ENCODE data around the gene TMEM198.

DNA sequence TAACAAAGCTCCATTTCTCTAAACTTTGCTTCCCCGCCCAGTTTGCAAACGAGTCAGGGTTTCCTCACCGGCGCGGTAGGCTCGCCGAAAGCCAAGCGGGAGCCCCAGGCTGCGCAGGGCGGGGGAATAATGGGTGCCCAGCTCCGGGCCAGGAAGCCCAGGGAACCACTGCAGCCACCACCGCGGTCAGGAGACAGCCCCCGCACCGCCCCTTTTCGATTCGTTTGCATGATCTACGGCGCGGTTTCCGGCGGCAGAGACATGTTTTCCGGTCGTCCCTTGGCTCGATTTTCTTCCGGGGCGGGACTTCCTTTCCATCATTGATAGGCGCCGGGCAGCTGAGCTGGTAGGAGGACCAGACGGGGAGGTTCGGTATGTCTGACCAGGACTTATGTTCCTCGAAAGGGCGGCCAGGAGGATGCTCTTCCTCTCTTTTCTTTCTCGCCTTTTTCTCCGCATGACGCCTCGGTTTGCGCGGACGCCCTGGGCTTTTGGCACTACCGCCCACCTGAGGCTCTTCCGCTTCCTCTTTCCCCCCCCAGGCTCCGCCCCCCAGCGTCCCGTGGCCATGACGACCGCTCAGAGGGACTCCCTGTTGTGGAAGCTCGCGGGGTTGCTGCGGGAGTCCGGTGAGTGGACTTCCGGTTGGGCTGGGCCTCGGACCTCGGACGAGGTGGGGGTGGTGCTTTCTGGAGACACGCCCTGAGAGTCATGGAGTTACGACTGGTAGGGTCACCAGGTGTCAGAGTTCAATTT, 53.9 kb downstream of the TMEM198 start, which contains the start of gene STK11IP:
- TF ChIP-seq, protein P1, sequence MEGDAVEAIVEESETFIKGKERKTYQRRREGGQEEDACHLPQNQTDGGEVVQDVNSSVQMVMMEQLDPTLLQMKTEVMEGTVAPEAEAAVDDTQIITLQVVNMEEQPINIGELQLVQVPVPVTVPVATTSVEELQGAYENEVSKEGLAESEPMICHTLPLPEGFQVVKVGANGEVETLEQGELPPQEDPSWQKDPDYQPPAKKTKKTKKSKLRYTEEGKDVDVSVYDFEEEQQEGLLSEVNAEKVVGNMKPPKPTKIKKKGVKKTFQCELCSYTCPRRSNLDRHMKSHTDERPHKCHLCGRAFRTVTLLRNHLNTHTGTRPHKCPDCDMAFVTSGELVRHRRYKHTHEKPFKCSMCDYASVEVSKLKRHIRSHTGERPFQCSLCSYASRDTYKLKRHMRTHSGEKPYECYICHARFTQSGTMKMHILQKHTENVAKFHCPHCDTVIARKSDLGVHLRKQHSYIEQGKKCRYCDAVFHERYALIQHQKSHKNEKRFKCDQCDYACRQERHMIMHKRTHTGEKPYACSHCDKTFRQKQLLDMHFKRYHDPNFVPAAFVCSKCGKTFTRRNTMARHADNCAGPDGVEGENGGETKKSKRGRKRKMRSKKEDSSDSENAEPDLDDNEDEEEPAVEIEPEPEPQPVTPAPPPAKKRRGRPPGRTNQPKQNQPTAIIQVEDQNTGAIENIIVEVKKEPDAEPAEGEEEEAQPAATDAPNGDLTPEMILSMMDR (IDR thresholded peaks at IDR 0.05; ENCODE audit: poor library complexity, severe bottlenecking), result no peak
- TF ChIP-seq EZH2 (IDR thresholded peaks at IDR 0.05; ENCODE audit: borderline replicate concordance, insufficient read depth, low read length, poor library complexity, severe bottlenecking), result no peak
- peak; percentile 80 for TF ChIP-seq POLR2AphosphoS5 (IDR thresholded peaks at IDR 0.05)
- TF ChIP-seq SMC3 (conservative IDR thresholded peaks at IDR 0.05; ENCODE audit: poor library complexity), result peak; percentile 53
